LoVo (cell line): ENCODE measurements around the gene ZSCAN5A.
"Not testable (repeated sequence)": the region's sequence is repeated elsewhere in the genome, so short reads cannot be mapped to it uniquely, and the experiment has no call there.

Experiments
- DNase-seq: peaks from one replicate; pipeline ENCODE4 v3.0.0-alpha.2; 2016; ENCODE audit warnings: low spot score

The ZSCAN5A gene

GRCh38 chr19:56314018-56314380 is 640 bp downstream of the ZSCAN5A start:
- DNase-seq = no peak

- DNase-seq = no peak
Observed at GRCh38 chr19:56312787-56313657, 1.6 kb downstream of the ZSCAN5A start.

GRCh38 chr19:56312342-56312741 is 2.3 kb downstream of the ZSCAN5A start:
- DNase-seq = no peak

GRCh38 chr19:56310462-56310861 is 4.2 kb downstream of the ZSCAN5A start:
- no peak for DNase-seq

GRCh38 chr19:56309511-56310185 is 5.0 kb downstream of the ZSCAN5A start:
- DNase-seq = peak; percentile 8

- no peak for DNase-seq
Observed at GRCh38 chr19:56308792-56309191, 5.8 kb downstream of the ZSCAN5A start.

- not testable (repeated sequence) for DNase-seq
Observed at GRCh38 chr19:56307062-56307461, 7.6 kb downstream of the ZSCAN5A start.

- DNase-seq = no peak
Observed at GRCh38 chr19:56306016-56306415, 8.6 kb downstream of the ZSCAN5A start.

- DNase-seq = no peak
Observed at GRCh38 chr19:56304243-56304642, 10.4 kb downstream of the ZSCAN5A start.

GRCh38 chr19:56301886-56302620 is 12.6 kb downstream of the ZSCAN5A start:
- no peak for DNase-seq

- no peak for DNase-seq
Observed at GRCh38 chr19:56301155-56301554, 13.5 kb downstream of the ZSCAN5A start.

- no peak for DNase-seq
Observed at GRCh38 chr19:56299688-56300087, 15.0 kb downstream of the ZSCAN5A start.

- DNase-seq = no peak
Observed at GRCh38 chr19:56297010-56297409, 17.6 kb downstream of the ZSCAN5A start.

- DNase-seq = no peak
Observed at GRCh38 chr19:56295531-56296455, 18.8 kb downstream of the ZSCAN5A start.

- no peak for DNase-seq
Observed at GRCh38 chr19:56294549-56294948, 20.1 kb downstream of the ZSCAN5A start.

- DNase-seq = no peak
Observed at GRCh38 chr19:56291867-56292266, 22.8 kb downstream of the ZSCAN5A start.

- DNase-seq = no peak
Observed at GRCh38 chr19:56290104-56290503, 24.5 kb downstream of the ZSCAN5A start.

GRCh38 chr19:56284746-56285145 is 29.9 kb downstream of the ZSCAN5A start:
- DNase-seq = no peak

GRCh38 chr19:56282809-56283208 is 31.8 kb downstream of the ZSCAN5A start:
- DNase-seq = no peak

GRCh38 chr19:56273563-56274117 is 41.0 kb downstream of the ZSCAN5A start:
- no peak for DNase-seq

GRCh38 chr19:56272161-56272798 is 42.4 kb downstream of the ZSCAN5A start, which contains the start of gene EDDM13:
Gene EDDM13 (plus strand): TSS chr19:56272748. CDS start chr19:56272835, 87 bp downstream.
- no peak for DNase-seq
